ENCODE data around the gene IL4I1. TPM values are rescaled to one million over a fixed set of nuclear protein-coding genes. Genes with fewer than 3 reads are reported as not detected.

The IL4I1 gene
- total RNA-seq, 1 donor from 2014 or later, result 25.5 TPM

DNA sequence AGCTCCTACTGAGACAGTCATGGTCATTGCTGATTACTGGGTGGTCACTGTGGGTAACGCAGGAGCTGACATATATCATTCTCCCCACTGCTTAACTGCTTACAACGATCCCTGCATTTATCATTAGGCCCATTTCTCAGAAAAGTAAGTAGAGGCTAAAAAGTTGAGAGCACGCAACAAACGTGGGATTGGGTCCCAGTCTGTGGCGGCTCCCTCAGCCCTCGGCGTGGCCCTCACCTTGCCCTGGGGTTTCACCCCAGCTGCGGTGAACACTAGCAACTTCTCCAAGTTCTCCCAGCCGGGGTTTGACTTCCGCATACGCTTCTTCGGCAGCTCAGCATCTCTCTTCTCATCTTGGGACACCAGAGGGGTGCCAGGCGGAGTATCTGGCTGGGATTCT lies 31.8 kb downstream of the IL4I1 start:
- Mint-ChIP-seq H3K36me3 (ENCODE audit: low read depth) (peaks cover 49% of the 10 kb centered on the region), H3K9me3 (no peaks in the 10 kb centered on the region), H3K27ac (no peak overlapping the region), H3K4me3 (no peak overlapping the region), H3K4me1 (peaks cover 27% of the 10 kb centered on the region), H3K27me3 (no peaks in the 10 kb centered on the region)
- ATAC-seq (ENCODE audit: low read depth) (no peak), DNase-seq (no peak)
- intact Hi-C loops (cut with micrococcal nuclease), result loop anchor here (5.0 kb wide), 1 partner anchor 148 kb away; no protein-coding TSS in a partner anchor
- POLR2A ChIA-PET, result interaction anchor here (0.7 to 1.5 kb wide), 7 partner anchors 12 to 98 kb away, joined by 3 to 9 read pairs (median 4); partner anchors contain the start of genes AKT1S1, ATF5, NUP62 and PTOV1
- CTCF ChIA-PET, result no interaction called here
- TF ChIP-seq, protein P1, sequence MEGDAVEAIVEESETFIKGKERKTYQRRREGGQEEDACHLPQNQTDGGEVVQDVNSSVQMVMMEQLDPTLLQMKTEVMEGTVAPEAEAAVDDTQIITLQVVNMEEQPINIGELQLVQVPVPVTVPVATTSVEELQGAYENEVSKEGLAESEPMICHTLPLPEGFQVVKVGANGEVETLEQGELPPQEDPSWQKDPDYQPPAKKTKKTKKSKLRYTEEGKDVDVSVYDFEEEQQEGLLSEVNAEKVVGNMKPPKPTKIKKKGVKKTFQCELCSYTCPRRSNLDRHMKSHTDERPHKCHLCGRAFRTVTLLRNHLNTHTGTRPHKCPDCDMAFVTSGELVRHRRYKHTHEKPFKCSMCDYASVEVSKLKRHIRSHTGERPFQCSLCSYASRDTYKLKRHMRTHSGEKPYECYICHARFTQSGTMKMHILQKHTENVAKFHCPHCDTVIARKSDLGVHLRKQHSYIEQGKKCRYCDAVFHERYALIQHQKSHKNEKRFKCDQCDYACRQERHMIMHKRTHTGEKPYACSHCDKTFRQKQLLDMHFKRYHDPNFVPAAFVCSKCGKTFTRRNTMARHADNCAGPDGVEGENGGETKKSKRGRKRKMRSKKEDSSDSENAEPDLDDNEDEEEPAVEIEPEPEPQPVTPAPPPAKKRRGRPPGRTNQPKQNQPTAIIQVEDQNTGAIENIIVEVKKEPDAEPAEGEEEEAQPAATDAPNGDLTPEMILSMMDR (IDR thresholded peaks at IDR 0.05), result no peak

DNA sequence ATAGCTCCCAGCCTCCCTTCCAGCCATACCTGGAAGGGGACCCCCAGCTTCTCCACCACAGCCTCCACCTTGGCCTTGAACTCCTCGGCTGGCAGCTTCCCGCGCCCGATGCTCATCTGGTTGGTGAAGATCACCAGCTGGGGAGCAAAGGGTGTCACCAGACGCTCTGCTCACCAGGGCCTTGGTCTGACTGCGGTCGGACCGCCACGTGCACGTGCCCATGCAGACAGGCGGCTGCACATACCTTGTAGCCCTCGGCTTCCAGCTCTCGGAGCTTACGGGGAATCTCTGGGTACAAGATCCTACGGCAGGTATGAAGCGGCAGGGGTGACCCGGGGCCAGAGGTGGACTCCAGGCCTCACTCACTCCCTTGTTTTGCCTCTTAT lies 32.8 kb downstream of the IL4I1 start:
- intact Hi-C loops (cut with micrococcal nuclease), result no loop called here
- ChIA-PET CTCF (no interaction called here), POLR2A (interaction anchor here (1.3 to 2.2 kb wide), 2 partner anchors 13 to 34 kb away, joined by 4 to 9 read pairs; partner anchors contain the start of gene PTOV1)
- Mint-ChIP-seq H3K36me3 (ENCODE audit: low read depth) (peaks cover 56% of the 10 kb centered on the region), H3K4me3 (no peak overlapping the region), H3K9me3 (no peaks in the 10 kb centered on the region), H3K27me3 (no peaks in the 10 kb centered on the region), H3K4me1 (peaks cover 27% of the 10 kb centered on the region), H3K27ac (no peak overlapping the region)
- DNase-seq, result no peak
- TF ChIP-seq, protein P1 (IDR thresholded peaks at IDR 0.05), result no peak
- ATAC-seq (ENCODE audit: low read depth), result no peak

DNA sequence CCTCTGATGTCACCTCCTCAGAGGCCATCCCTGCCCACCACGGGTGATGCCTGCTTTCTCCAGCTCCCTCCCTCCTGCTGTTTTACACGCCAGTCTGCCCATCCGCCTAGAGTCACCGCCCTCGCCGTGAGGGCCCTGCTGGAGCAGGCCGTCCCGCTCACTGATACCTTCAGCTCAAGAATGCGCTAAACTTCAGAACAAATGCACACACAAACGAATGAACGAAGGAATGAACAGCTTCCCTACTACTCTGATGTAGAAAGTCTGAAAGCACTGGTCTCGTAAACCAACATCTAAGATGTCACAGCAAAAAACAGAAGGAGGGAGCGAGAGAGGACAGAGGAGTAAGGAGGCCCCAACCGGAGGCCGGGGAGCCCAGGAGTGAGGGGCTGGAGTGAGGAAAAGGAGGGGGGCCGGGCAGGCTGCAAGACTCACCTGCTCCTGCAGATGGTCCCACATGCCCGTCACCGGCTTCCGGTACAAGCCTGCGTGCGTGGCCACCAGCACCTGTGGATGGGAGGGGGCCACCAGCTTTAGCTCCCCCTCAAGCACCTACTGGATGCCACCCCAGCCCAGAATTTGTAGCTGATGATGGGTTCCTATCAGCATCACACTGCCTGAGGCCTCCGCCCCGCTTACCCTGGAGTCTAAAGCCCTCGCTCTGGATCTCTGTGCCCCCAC lies 33.3 kb downstream of the IL4I1 start:
- POLR2A ChIA-PET, result interaction anchor here (0.9 to 2.2 kb wide), 3 partner anchors 10 to 34 kb away, joined by 4 to 9 read pairs (median 5); partner anchors contain the start of gene PTOV1
- CTCF ChIA-PET, result no interaction called here
- Mint-ChIP-seq H3K9me3 (no peaks in the 10 kb centered on the region), H3K36me3 (ENCODE audit: low read depth) (peaks cover 60% of the 10 kb centered on the region), H3K27ac (no peak overlapping the region), H3K27me3 (no peaks in the 10 kb centered on the region), H3K4me3 (no peak overlapping the region), H3K4me1 (peaks cover 27% of the 10 kb centered on the region)
- intact Hi-C loops (cut with micrococcal nuclease), result no loop called here
- TF ChIP-seq, protein P1 (IDR thresholded peaks at IDR 0.05), result no peak
- no peak for ATAC-seq (ENCODE audit: low read depth)
- no peak for DNase-seq

DNA sequence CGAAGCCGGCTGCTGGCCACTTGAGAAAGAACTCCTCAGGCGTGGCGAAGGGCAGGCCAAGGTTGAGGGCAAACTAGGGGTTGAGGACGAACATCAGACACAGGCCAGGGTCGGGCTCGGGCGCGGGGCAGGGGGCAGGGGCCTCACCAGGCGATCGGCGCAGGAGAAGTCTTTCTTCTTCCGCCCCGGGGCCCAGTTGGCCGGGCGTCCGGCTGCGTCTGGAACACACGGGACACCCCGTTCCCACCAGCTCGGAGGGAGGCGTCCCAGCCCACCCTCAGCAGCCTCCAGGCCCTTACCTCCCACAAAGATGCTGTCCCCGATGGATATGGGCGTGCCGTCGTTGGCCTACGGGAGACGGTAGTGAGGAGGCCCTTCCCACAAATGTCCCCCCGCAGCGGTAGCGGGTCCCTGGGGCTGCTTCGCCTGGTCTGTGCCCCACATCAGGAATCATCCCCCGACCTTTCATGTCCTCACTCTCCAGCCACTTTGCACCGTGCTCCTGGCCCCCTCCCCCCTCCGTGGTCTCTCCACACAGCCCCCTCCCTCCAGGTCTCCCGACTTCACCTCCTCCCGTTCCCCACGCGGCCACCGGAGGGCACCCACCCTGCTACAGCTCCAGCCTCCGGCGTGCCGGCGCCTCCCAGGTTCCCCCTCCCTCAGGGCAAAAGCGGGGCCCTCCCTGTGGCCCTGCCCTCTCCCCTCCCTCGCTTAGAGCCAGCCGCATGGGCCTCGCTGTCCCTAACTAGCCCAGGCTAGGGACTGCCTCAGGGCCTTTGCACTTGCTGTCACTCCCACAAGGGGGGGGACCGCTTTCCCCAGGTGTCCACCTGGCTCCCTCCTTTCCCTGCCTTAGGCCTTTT lies 34.1 kb downstream of the IL4I1 start:
- no peak for ATAC-seq (ENCODE audit: low read depth)
- Mint-ChIP-seq H3K27ac (no peak overlapping the region), H3K27me3 (no peaks in the 10 kb centered on the region), H3K4me1 (peaks cover 26% of the 10 kb centered on the region), H3K9me3 (no peaks in the 10 kb centered on the region), H3K36me3 (ENCODE audit: low read depth) (peaks cover 67% of the 10 kb centered on the region), H3K4me3 (no peak overlapping the region)
- no peak for DNase-seq
- ChIA-PET POLR2A (interaction anchor here (0.9 to 2.2 kb wide), 4 partner anchors 9 to 14 kb away, joined by 3 to 9 read pairs (median 4); partner anchors contain the start of genes AKT1S1, PTOV1 and TBC1D17), CTCF (no interaction called here)
- intact Hi-C loops (cut with micrococcal nuclease), result no loop called here
- TF ChIP-seq, protein P1 (IDR thresholded peaks at IDR 0.05), result no peak
